Mesendoderm (in vitro differentiated cells): ENCODE data around the gene MGAT2.

Experiments used
- DNase-seq: peaks from one replicate; pipeline ENCODE4 v3.0.0; 2013
- H2AK5ac ChIP-seq: 2 replicates; pipeline ENCODE4 v1.6.1; 2013; ENCODE audit warnings: low read length, inconsistent platforms
- H2BK120ac ChIP-seq: 2 replicates; pipeline ENCODE4 v1.6.1; 2013; ENCODE audit warnings: low read depth, mild to moderate bottlenecking, low read length, moderate library complexity, mixed read lengths
- H2BK15ac ChIP-seq: replicated peaks from 2 replicates; pipeline ENCODE4 v1.6.1; 2013; ENCODE audit warnings: low read depth, mild to moderate bottlenecking, moderate library complexity
- H2BK5ac ChIP-seq: 2 replicates; pipeline ENCODE4 v1.6.1; 2013; ENCODE audit warnings: low read length, inconsistent platforms
- H3K18ac ChIP-seq: 2 replicates; pipeline ENCODE4 v1.6.1; 2013; ENCODE audit warnings: mild to moderate bottlenecking, low read length, mixed read lengths
- H3K23ac ChIP-seq: one replicate; pipeline ENCODE4 v1.6.1; 2013; ENCODE audit warnings: low read length
- H3K27ac ChIP-seq: 2 replicates; pipeline ENCODE4 v1.5.1; 2013; ENCODE audit warnings: low read depth, mild to moderate bottlenecking, inconsistent platforms, low read length, moderate library complexity
- H3K27me3 ChIP-seq: 2 replicates; pipeline ENCODE4 v1.6.1; 2013; ENCODE audit warnings: low read length, control low read depth, mild to moderate bottlenecking, inconsistent platforms; ENCODE audit not compliant: insufficient read depth, poor library complexity
- H3K36me3 ChIP-seq: 2 replicates; pipeline ENCODE4 v1.6.1; 2013; ENCODE audit warnings: low read length, inconsistent platforms; ENCODE audit not compliant: control insufficient read depth, insufficient read depth
- H3K4ac ChIP-seq: one replicate; pipeline ENCODE4 v1.6.1; 2013; ENCODE audit warnings: low read depth, mild to moderate bottlenecking, low read length, moderate library complexity
- H3K4me1 ChIP-seq: 2 replicates; pipeline ENCODE4 v1.6.1; 2013; ENCODE audit warnings: low read depth, low read length, inconsistent platforms; ENCODE audit not compliant: control insufficient read depth
- H3K4me2 ChIP-seq: 2 replicates; pipeline ENCODE4 v1.6.1; 2013; ENCODE audit warnings: low read length
- H3K4me3 ChIP-seq: 2 replicates; pipeline ENCODE4 v1.5.1; 2013; ENCODE audit warnings: mild to moderate bottlenecking, low read length
- H3K56ac ChIP-seq: one replicate; pipeline ENCODE4 v1.6.1; 2013; ENCODE audit warnings: low read length
- H3K79me1 ChIP-seq: 2 replicates; pipeline ENCODE4 v1.6.1; 2013; ENCODE audit warnings: low read length, inconsistent platforms
- H3K79me2 ChIP-seq: 2 replicates; pipeline ENCODE4 v1.6.1; 2013; ENCODE audit warnings: mild to moderate bottlenecking, low read length; ENCODE audit not compliant: control insufficient read depth, insufficient read depth
- H3K9ac ChIP-seq: 2 replicates; pipeline ENCODE4 v1.6.1; 2013; ENCODE audit warnings: low read length, inconsistent platforms
- H4K5ac ChIP-seq: one replicate; pipeline ENCODE4 v1.6.1; 2013; ENCODE audit warnings: low read length
- H4K8ac ChIP-seq: one replicate; pipeline ENCODE4 v1.6.1; 2013; ENCODE audit warnings: low read depth, mild to moderate bottlenecking, control low read depth, low read length, moderate library complexity
- WGBS: extraction: QIAGEN DNeasy Blood & Tissue Kit; methylation state at CpG from one replicate; pipeline ENCODE4 v1.1.7; 2013; ENCODE audit warnings: low lambda C conversion rate, missing lambda C conversion rate; ENCODE audit not compliant: insufficient coverage; ENCODE audit errors: extremely low coverage; 5-methylcytosine and 5-hydroxymethylcytosine counted together

The MGAT2 gene

GRCh38 chr14:49586673-49587460 lies 33.7 kb upstream of the MGAT2 start:
- Histone ChIP-seq H2BK15ac (no peak overlapping the region), H2BK5ac (no peak overlapping the region), H3K4me2 (no peak overlapping the region), H3K79me1 (peaks cover 6% of the 10 kb centered on the region), H4K8ac (no peak overlapping the region), H3K56ac (no peak overlapping the region), H3K9ac (no peak overlapping the region), H2BK120ac (no peak overlapping the region), H3K4ac (no peak overlapping the region), H3K27me3 (no peaks in the 10 kb centered on the region), H3K18ac (no peak overlapping the region), H2AK5ac (no peak overlapping the region), H4K5ac (no peak overlapping the region), H3K4me3 (no peak overlapping the region), H3K27ac (no peak overlapping the region), H3K36me3 (peaks cover 6% of the 10 kb centered on the region), H3K4me1 (no peaks in the 10 kb centered on the region), H3K79me2 (peaks cover 39% of the 10 kb centered on the region), H3K23ac (no peak overlapping the region)
- DNase-seq = peak; percentile 86
- WGBS = no CpG with 5 or more reads among the region's 21 CpGs

GRCh38 chr14:49589387-49589786 lies 31.2 kb upstream of the MGAT2 start:
- no peak overlapping the region for H4K5ac ChIP-seq
- H3K56ac ChIP-seq = no peak overlapping the region
- H3K9ac ChIP-seq = no peak overlapping the region
- no peak overlapping the region for H2BK120ac ChIP-seq
- H4K8ac ChIP-seq = no peak overlapping the region
- no peak overlapping the region for H3K4me3 ChIP-seq
- no peak overlapping the region for H2BK15ac ChIP-seq
- no peaks in the 10 kb centered on the region for H3K4me1 ChIP-seq
- no peak overlapping the region for H3K18ac ChIP-seq
- H3K23ac ChIP-seq = no peak overlapping the region
- WGBS = no CpG with 5 or more reads among the region's 3 CpGs
- no peaks in the 10 kb centered on the region for H3K79me1 ChIP-seq
- peaks cover 18% of the 10 kb centered on the region for H3K79me2 ChIP-seq
- H3K27me3 ChIP-seq = no peaks in the 10 kb centered on the region
- no peak overlapping the region for H2AK5ac ChIP-seq
- no peak overlapping the region for H2BK5ac ChIP-seq
- H3K27ac ChIP-seq = no peak overlapping the region
- no peaks in the 10 kb centered on the region for H3K36me3 ChIP-seq
- no peak for DNase-seq
- H3K4ac ChIP-seq = no peak overlapping the region
- no peak overlapping the region for H3K4me2 ChIP-seq

GRCh38 chr14:49593016-49593415 lies 27.6 kb upstream of the MGAT2 start:
- H3K18ac ChIP-seq = no peak overlapping the region
- H3K79me2 ChIP-seq = no peaks in the 10 kb centered on the region
- H3K4ac ChIP-seq = no peak overlapping the region
- H3K9ac ChIP-seq = no peak overlapping the region
- no peak overlapping the region for H2BK15ac ChIP-seq
- H2BK120ac ChIP-seq = no peak overlapping the region
- H3K36me3 ChIP-seq = no peaks in the 10 kb centered on the region
- H3K4me3 ChIP-seq = no peak overlapping the region
- H3K4me1 ChIP-seq = no peaks in the 10 kb centered on the region
- H3K4me2 ChIP-seq = no peak overlapping the region
- DNase-seq = no peak
- no CpG with 5 or more reads among the region's 3 CpGs for WGBS
- H2AK5ac ChIP-seq = no peak overlapping the region
- no peak overlapping the region for H3K56ac ChIP-seq
- no peak overlapping the region for H2BK5ac ChIP-seq
- H3K27me3 ChIP-seq = no peaks in the 10 kb centered on the region
- H3K23ac ChIP-seq = no peak overlapping the region
- H4K5ac ChIP-seq = no peak overlapping the region
- H3K79me1 ChIP-seq = no peaks in the 10 kb centered on the region
- no peak overlapping the region for H3K27ac ChIP-seq
- H4K8ac ChIP-seq = no peak overlapping the region

GRCh38 chr14:49594347-49595091 lies 26.1 kb upstream of the MGAT2 start:
- H3K27ac ChIP-seq = no peak overlapping the region
- H3K4me3 ChIP-seq = no peak overlapping the region
- no peak overlapping the region for H3K4me2 ChIP-seq
- no peak for DNase-seq
- H3K79me2 ChIP-seq = peaks cover 4% of the 10 kb centered on the region
- no peak overlapping the region for H4K5ac ChIP-seq
- H2AK5ac ChIP-seq = no peak overlapping the region
- no peak overlapping the region for H2BK15ac ChIP-seq
- no peak overlapping the region for H2BK5ac ChIP-seq
- H2BK120ac ChIP-seq = no peak overlapping the region
- H3K9ac ChIP-seq = no peak overlapping the region
- no peak overlapping the region for H3K23ac ChIP-seq
- no peak overlapping the region for H4K8ac ChIP-seq
- no peak overlapping the region for H3K18ac ChIP-seq
- WGBS = no CpG with 5 or more reads among the region's 4 CpGs
- H3K4ac ChIP-seq = no peak overlapping the region
- no peak overlapping the region for H3K56ac ChIP-seq
- H3K27me3 ChIP-seq = no peaks in the 10 kb centered on the region
- H3K4me1 ChIP-seq = no peaks in the 10 kb centered on the region
- H3K79me1 ChIP-seq = no peaks in the 10 kb centered on the region
- H3K36me3 ChIP-seq = no peaks in the 10 kb centered on the region

- Histone ChIP-seq H2BK5ac (no peak overlapping the region), H3K4ac (no peak overlapping the region), H3K56ac (peak overlapping the region; percentile 99), H3K4me3 (peak overlapping the region; percentile 86), H3K27me3 (no peaks in the 10 kb centered on the region), H3K79me2 (peaks cover 7% of the 10 kb centered on the region), H3K4me1 (no peaks in the 10 kb centered on the region), H2BK15ac (no peak overlapping the region), H3K23ac (peak overlapping the region; percentile 7), H2BK120ac (no peak overlapping the region), H3K27ac (peak overlapping the region; percentile 71), H4K8ac (no peak overlapping the region), H3K79me1 (peaks cover 2% of the 10 kb centered on the region), H3K36me3 (no peaks in the 10 kb centered on the region), H3K9ac (peak overlapping the region; percentile 99), H2AK5ac (no peak overlapping the region), H3K18ac (no peak overlapping the region), H3K4me2 (peak overlapping the region; percentile 75), H4K5ac (no peak overlapping the region)
- no peak for DNase-seq
- WGBS = no CpG with 5 or more reads among the region's 15 CpGs
Observed at GRCh38 chr14:49598189-49598484, 22.5 kb upstream of the MGAT2 start.
